HepG2 (cell line): ENCODE data around the gene TLCD1. TPM values are rescaled to one million over a fixed set of nuclear protein-coding genes. Genes with fewer than 3 reads are reported as not detected.

Experiments
- ATRX ChIP-seq: sonication (generic); formaldehyde crosslinking; IDR thresholded peaks from 2 replicates; pipeline ENCODE4 v1.4.0; 2020; ENCODE audit warnings: missing genetic modification reagents, borderline replicate concordance
- BRD4 ChIP-seq: sonication (generic); formaldehyde crosslinking; IDR thresholded peaks from 2 replicates; pipeline ENCODE4 v1.4.0; 2020; ENCODE audit warnings: missing genetic modification reagents
- GABPB1 ChIP-seq: IDR thresholded peaks from 2 replicates; pipeline ENCODE4 v1.6.1; 2016; ENCODE audit warnings: mild to moderate bottlenecking, missing genetic modification reagents, moderate library complexity, missing compliant biosample characterization
- GMEB1 ChIP-seq: sonication (generic); formaldehyde crosslinking; IDR thresholded peaks from 2 replicates; pipeline ENCODE4 v1.5.1; 2020; ENCODE audit warnings: missing genetic modification reagents, mild to moderate bottlenecking, borderline replicate concordance
- HMGA1 ChIP-seq: sonication (generic); formaldehyde crosslinking; conservative IDR thresholded peaks from 2 replicates; pipeline ENCODE4 v1.4.0; 2020; ENCODE audit warnings: missing genetic modification reagents
- KDM5A ChIP-seq: fragments of 200-600 bp; sonication (generic); IDR thresholded peaks from 2 replicates; pipeline ENCODE4 v1.7.0; 2018; ENCODE audit warnings: antibody characterized with exemption, mild to moderate bottlenecking, low read length, borderline replicate concordance
- MLXIP ChIP-seq: sonication (generic); formaldehyde crosslinking; IDR thresholded peaks from 2 replicates; pipeline ENCODE4 v1.9.0; 2021; ENCODE audit warnings: missing genetic modification reagents, borderline replicate concordance
- MTF1 ChIP-seq: sonication (generic); formaldehyde crosslinking; IDR thresholded peaks from 2 replicates; pipeline ENCODE4 v1.5.0; 2020; ENCODE audit warnings: missing genetic modification reagents
- NFATC3 ChIP-seq: sonication (generic); formaldehyde crosslinking; IDR thresholded peaks from 2 replicates; pipeline ENCODE4 v1.5.1; 2020; ENCODE audit warnings: mild to moderate bottlenecking, missing genetic modification reagents
- PHF21A ChIP-seq: sonication (generic); formaldehyde crosslinking; IDR thresholded peaks from 2 replicates; pipeline ENCODE4 v1.5.0; 2020; ENCODE audit warnings: mild to moderate bottlenecking, missing genetic modification reagents
- PHF5A ChIP-seq: IDR thresholded peaks from one replicate; pipeline ENCODE4 v1.6.1; 2018; ENCODE audit warnings: low read depth, missing genetic modification reagents; ENCODE audit not compliant: unreplicated experiment
- PRDM4 ChIP-seq: sonication (generic); formaldehyde crosslinking; IDR thresholded peaks from 2 replicates; pipeline ENCODE4 v1.9.0; 2021; ENCODE audit warnings: missing genetic modification reagents, borderline replicate concordance
- SCMH1 ChIP-seq: sonication (generic); formaldehyde crosslinking; IDR thresholded peaks from 2 replicates; pipeline ENCODE4 v1.9.0; 2021; ENCODE audit warnings: missing genetic modification reagents, mild to moderate bottlenecking, borderline replicate concordance
- SMAD3 ChIP-seq: sonication (generic); formaldehyde crosslinking; IDR thresholded peaks from 2 replicates; pipeline ENCODE4 v1.4.0; 2020; ENCODE audit warnings: missing genetic modification reagents
- XBP1 ChIP-seq: sonication (generic); formaldehyde crosslinking; IDR thresholded peaks from 2 replicates; pipeline ENCODE4 v1.5.0; 2020; ENCODE audit warnings: missing genetic modification reagents
- ZFP36L2 ChIP-seq: sonication (generic); formaldehyde crosslinking; IDR thresholded peaks from 2 replicates; pipeline ENCODE4 v1.4.0; 2020; ENCODE audit warnings: missing genetic modification reagents
- ZNF18 ChIP-seq: sonication (generic); formaldehyde crosslinking; IDR thresholded peaks from 2 replicates; pipeline ENCODE4 v1.8.0; 2022; ENCODE audit warnings: mild to moderate bottlenecking, missing genetic modification reagents; ENCODE audit not compliant: insufficient replicate concordance
- ZNF282 ChIP-seq: fragments of 450-650 bp; IDR thresholded peaks from 2 replicates; pipeline ENCODE4 v1.6.1; 2018; ENCODE audit not compliant: partially characterized antibody
- ZNF34 ChIP-seq: sonication (generic); formaldehyde crosslinking; IDR thresholded peaks from 2 replicates; pipeline ENCODE4 v1.4.0; 2020; ENCODE audit warnings: mild to moderate bottlenecking, missing genetic modification reagents, borderline replicate concordance
- ZNF850 ChIP-seq: sonication (generic); formaldehyde crosslinking; conservative IDR thresholded peaks from 2 replicates; pipeline ENCODE4 v1.9.0; 2021; ENCODE audit warnings: mild to moderate bottlenecking, missing genetic modification reagents
- polyA plus RNA-seq, 8 experiments: library from polyadenylated mRNA; depleted of rRNA in 3 of 8; stranded (reverse) in 7 of 8; unstranded in 1 of 8; fragments of >200 nt; fragmentation: Illumina TruSeq in 4 of 8; extraction: Trizol in 4 of 8; gene quantifications; 2 replicates each; pipeline versions ENCODE4 v1.2.1 to v1.2.3, GENCODE V29; 2011 to 2016; ENCODE audit warnings: low read depth in 4 of 8, missing spikeins in 1 of 8, mixed read lengths in 1 of 8; ENCODE audit not compliant: insufficient read depth in 1 of 8
- total RNA-seq, 5 experiments: library from RNA; depleted of rRNA; stranded (reverse); fragments of >200 nt; fragmentation: Illumina TruSeq; extraction: Trizol; gene quantifications; 2 replicates each; pipeline ENCODE4 v1.2.3, GENCODE V29; 2016; ENCODE audit warnings: low read depth in 1 of 5

The TLCD1 gene
- total and polyA plus RNA-seq, 2 of the 13 experiments (the other 11 are each of a cell fraction or from before 2014, with no cell fraction given) = 14.9 to 19.6 TPM

GRCh38 chr17:28720247-28720996 is 5.6 kb downstream of the TLCD1 start (continued):
- no peak; the same call in 1 of the 2 replicates for TF ChIP-seq BRD4 (CRISPR knock-in tag)
- no peak for TF ChIP-seq ZFP36L2 (CRISPR knock-in tag)
- TF ChIP-seq NFATC3 (CRISPR knock-in tag) = no peak
- TF ChIP-seq ZNF18 = no peak
- no peak for TF ChIP-seq SMAD3 (CRISPR knock-in tag)
- TF ChIP-seq ZNF282 = no peak
- no peak for TF ChIP-seq SCMH1
- no peak for TF ChIP-seq GABPB1 (CRISPR knock-in tag)
- no peak for TF ChIP-seq ZNF34 (CRISPR knock-in tag)
- TF ChIP-seq PHF5A (CRISPR knock-in tag) = peak; percentile 12
- no peak for TF ChIP-seq ZNF850
- no peak for TF ChIP-seq ATRX (CRISPR knock-in tag)
- TF ChIP-seq KDM5A = 0 out of 2 replicates have a peak, but pooled peaks have one; percentile 17
- no peak for TF ChIP-seq PRDM4 (CRISPR knock-in tag)
- TF ChIP-seq HMGA1 (CRISPR knock-in tag) = no peak
- TF ChIP-seq MTF1 = no peak
- TF ChIP-seq MLXIP (CRISPR knock-in tag) = no peak
- TF ChIP-seq PHF21A = 0 out of 2 replicates have a peak, but pooled peaks have one; percentile 4
- no peak for TF ChIP-seq XBP1 (CRISPR knock-in tag)
- TF ChIP-seq GMEB1 (CRISPR knock-in tag) = no peak
